Loucy (cell line): ENCODE data around the gene LIPT2.

Experiments used
- H2AFZ ChIP-seq: fragments of 200-600 bp; sonication (generic); 2 replicates; pipeline ENCODE4 v1.6.0; 2016; ENCODE audit warnings: antibody characterized with exemption, mild to moderate bottlenecking, low read length, moderate library complexity
- H3F3A ChIP-seq: fragments of 200-600 bp; 2 replicates; pipeline ENCODE4 v1.6.0; 2016; ENCODE audit warnings: antibody characterized with exemption, low read depth, mild to moderate bottlenecking
- H3K27me3 ChIP-seq: fragments of 200-600 bp; sonication (generic); 2 replicates; pipeline ENCODE4 v1.6.1; 2014; ENCODE audit warnings: low read length, mild to moderate bottlenecking; ENCODE audit not compliant: insufficient read depth, poor library complexity, severe bottlenecking
- H3K36me3 ChIP-seq: fragments of 200-600 bp; sonication (generic); 2 replicates; pipeline ENCODE4 v1.6.1; 2016; ENCODE audit warnings: low read length; ENCODE audit not compliant: insufficient read depth
- H3K4me1 ChIP-seq: fragments of 200-600 bp; sonication (generic); 2 replicates; pipeline ENCODE4 v1.5.1; 2014; ENCODE audit warnings: low read length, mild to moderate bottlenecking; ENCODE audit not compliant: insufficient read depth, poor library complexity, severe bottlenecking
- H3K4me2 ChIP-seq: fragments of 200-600 bp; sonication (generic); 2 replicates; pipeline ENCODE4 v1.6.0; 2014; ENCODE audit warnings: antibody characterized with exemption, low read length, low read depth, mild to moderate bottlenecking; ENCODE audit not compliant: poor library complexity, severe bottlenecking
- H3K4me3 ChIP-seq: fragments of 200-600 bp; sonication (generic); 2 replicates; pipeline ENCODE4 v1.5.1; 2014; ENCODE audit warnings: low read length, mild to moderate bottlenecking, mixed read lengths; ENCODE audit not compliant: poor library complexity, severe bottlenecking
- H3K79me2 ChIP-seq: fragments of 200-600 bp; sonication (generic); 2 replicates; pipeline ENCODE4 v1.6.1; 2014; ENCODE audit warnings: low read length; ENCODE audit not compliant: insufficient read depth
- H3K9ac ChIP-seq: fragments of 200-600 bp; sonication (generic); 2 replicates; pipeline ENCODE4 v1.6.0; 2014; ENCODE audit warnings: mild to moderate bottlenecking, low read depth, low read length, moderate library complexity; ENCODE audit not compliant: poor library complexity, severe bottlenecking
- H3K9me2 ChIP-seq: fragments of 200-600 bp; sonication (generic); replicated peaks from 2 replicates; pipeline ENCODE4 v1.6.1; 2016; ENCODE audit warnings: low read depth, low read length, mixed read lengths
- H3K9me3 ChIP-seq: fragments of 200-600 bp; sonication (generic); 2 replicates; pipeline ENCODE4 v1.6.1; 2014; ENCODE audit warnings: mild to moderate bottlenecking, antibody characterized with exemption, low read length, low read depth; ENCODE audit not compliant: insufficient read depth
- H4K20me1 ChIP-seq: fragments of 200-600 bp; sonication (generic); 2 replicates; pipeline ENCODE4 v1.6.0; 2014; ENCODE audit warnings: antibody characterized with exemption, low read length, mild to moderate bottlenecking; ENCODE audit not compliant: insufficient read depth, poor library complexity, severe bottlenecking
- CTCF ChIP-seq: fragments of 200-600 bp; sonication (generic); conservative IDR thresholded peaks from 2 replicates; pipeline ENCODE4 v1.5.1; 2014; ENCODE audit warnings: mild to moderate bottlenecking, antibody characterized with exemption, low read length
- EZH2phosphoT487 ChIP-seq: fragments of 200-600 bp; IDR thresholded peaks from 2 replicates; pipeline ENCODE4 v1.6.1; 2018; ENCODE audit warnings: antibody characterized with exemption, mild to moderate bottlenecking, moderate library complexity, borderline replicate concordance

The LIPT2 gene

DNA sequence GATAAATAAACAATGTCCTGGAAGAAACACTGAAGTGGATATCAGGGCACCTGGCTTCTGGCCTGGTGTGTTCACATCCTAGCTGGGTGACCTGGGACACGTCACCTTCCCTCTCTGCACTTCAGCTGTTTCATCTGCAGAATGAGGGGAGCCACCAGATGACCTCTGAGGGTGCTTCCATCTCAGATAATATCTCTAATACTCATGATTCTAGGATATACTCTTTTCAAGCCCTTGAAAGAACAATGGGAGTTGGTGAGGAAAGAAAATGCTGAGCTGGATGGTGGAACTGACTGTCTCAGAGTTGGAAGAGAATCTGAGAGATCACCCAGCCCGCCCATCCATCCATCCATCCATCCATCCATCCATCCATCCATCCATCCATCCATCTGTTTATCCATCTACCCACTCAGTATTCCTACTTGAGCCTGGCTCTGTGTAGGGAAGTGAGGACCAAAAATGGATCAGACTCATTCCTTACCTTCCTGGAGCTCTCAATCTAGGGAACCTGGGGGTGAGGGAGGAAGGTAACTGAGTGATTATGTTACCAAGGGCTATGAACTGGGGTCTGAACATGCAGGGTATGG, 28.2 kb upstream of the LIPT2 start:
- H2AFZ ChIP-seq: no peak overlapping the region
- no peaks in the 10 kb centered on the region for H4K20me1 ChIP-seq
- no peaks in the 10 kb centered on the region for H3K4me1 ChIP-seq
- no peaks in the 10 kb centered on the region for H3K9me3 ChIP-seq
- no peaks in the 10 kb centered on the region for H3K27me3 ChIP-seq
- H3K4me2 ChIP-seq: no peak overlapping the region
- H3K9ac ChIP-seq: no peak overlapping the region
- H3K9me2 ChIP-seq: no peaks in the 10 kb centered on the region
- TF ChIP-seq CTCF: no peak
- TF ChIP-seq EZH2phosphoT487: no peak
- H3K36me3 ChIP-seq: no peaks in the 10 kb centered on the region
- no peaks in the 10 kb centered on the region for H3F3A ChIP-seq
- no peak overlapping the region for H3K4me3 ChIP-seq
- H3K79me2 ChIP-seq: no peaks in the 10 kb centered on the region

DNA sequence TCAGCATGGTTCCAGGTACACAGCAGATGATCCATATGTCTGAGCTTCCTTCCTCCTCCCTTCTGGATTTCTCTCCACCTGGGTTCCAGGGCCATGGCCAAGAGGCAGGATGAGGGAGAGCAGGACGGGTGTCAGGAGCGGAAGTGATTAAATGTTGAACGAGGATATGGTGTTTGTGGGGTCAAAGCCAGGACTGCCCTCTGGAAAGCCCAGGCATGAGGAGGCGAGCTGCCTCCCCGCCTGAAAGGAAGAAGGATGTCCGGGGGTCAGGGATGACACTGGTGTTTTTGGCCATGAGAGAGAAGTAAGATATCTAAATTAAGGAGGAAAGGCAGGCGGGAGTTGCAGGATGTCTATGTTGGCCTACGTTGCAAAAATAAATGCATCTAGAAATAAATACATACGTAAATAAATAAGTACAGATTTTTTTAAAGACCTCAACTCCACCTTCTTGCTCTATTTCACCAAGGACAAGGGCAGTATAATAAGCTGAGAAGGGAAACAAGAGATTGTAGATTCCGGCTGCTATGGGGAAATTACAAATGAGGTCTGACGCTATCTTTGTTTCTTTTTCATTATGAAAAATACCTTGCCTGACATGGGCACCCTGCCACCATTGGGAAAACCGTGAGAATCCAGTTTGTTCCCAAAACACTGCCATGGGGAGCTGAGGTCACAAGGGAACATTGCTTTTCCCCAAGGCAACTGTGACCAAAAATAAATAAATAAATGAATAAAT, 27.6 kb upstream of the LIPT2 start:
- Histone ChIP-seq H3K9me2 (no peaks in the 10 kb centered on the region), H3K79me2 (no peaks in the 10 kb centered on the region), H3K4me3 (no peak overlapping the region), H3K27me3 (no peaks in the 10 kb centered on the region), H3K36me3 (no peaks in the 10 kb centered on the region), H3K4me1 (no peaks in the 10 kb centered on the region), H3K4me2 (no peak overlapping the region), H2AFZ (no peak overlapping the region), H3F3A (no peaks in the 10 kb centered on the region), H3K9me3 (no peaks in the 10 kb centered on the region), H4K20me1 (no peaks in the 10 kb centered on the region), H3K9ac (no peak overlapping the region)
- TF ChIP-seq CTCF (no peak), EZH2phosphoT487 (no peak)

DNA sequence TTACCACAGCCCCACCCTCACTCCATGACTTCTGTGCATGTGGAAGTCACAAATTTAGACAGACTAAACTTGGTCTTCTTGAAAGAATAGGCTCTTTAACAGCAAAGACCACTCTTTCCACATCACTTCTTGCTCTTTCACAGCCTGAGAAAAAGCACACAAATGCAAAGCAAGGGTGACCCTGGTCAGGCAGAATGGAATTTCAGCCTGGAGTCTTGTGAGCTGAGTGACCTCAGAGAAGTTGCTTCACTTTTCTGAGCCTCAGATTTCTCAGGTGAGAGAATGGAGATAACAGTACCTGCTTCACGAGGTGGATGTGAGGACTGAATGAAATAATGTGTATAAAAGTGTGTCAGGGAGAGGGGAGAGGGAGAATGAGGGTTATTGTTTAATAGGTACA, 26.8 kb upstream of the LIPT2 start:
- Histone ChIP-seq H3K9me3 (no peaks in the 10 kb centered on the region), H3K79me2 (no peaks in the 10 kb centered on the region), H3K9me2 (no peaks in the 10 kb centered on the region), H4K20me1 (no peaks in the 10 kb centered on the region), H2AFZ (no peak overlapping the region), H3F3A (no peaks in the 10 kb centered on the region), H3K27me3 (no peaks in the 10 kb centered on the region), H3K36me3 (no peaks in the 10 kb centered on the region), H3K4me3 (no peak overlapping the region), H3K9ac (no peak overlapping the region), H3K4me2 (no peak overlapping the region), H3K4me1 (no peaks in the 10 kb centered on the region)
- TF ChIP-seq CTCF (no peak), EZH2phosphoT487 (no peak)
